IPS DF 4.7 (cell line): ENCODE measurements around the gene MVK.
A peak's percentile ranks its signal among the peaks of the same experiment; 100 is the strongest.

Experiments used
- DNase-seq: peaks from one replicate; pipeline ENCODE4 v3.0.0-alpha.2; 2013; ENCODE audit warnings: low spot score; ENCODE audit errors: extremely low read depth

Gene MVK

GRCh38 chr12:109605599-109606228 lies 32.1 kb downstream of the MVK start:
- DNase-seq, result no peak

DNA sequence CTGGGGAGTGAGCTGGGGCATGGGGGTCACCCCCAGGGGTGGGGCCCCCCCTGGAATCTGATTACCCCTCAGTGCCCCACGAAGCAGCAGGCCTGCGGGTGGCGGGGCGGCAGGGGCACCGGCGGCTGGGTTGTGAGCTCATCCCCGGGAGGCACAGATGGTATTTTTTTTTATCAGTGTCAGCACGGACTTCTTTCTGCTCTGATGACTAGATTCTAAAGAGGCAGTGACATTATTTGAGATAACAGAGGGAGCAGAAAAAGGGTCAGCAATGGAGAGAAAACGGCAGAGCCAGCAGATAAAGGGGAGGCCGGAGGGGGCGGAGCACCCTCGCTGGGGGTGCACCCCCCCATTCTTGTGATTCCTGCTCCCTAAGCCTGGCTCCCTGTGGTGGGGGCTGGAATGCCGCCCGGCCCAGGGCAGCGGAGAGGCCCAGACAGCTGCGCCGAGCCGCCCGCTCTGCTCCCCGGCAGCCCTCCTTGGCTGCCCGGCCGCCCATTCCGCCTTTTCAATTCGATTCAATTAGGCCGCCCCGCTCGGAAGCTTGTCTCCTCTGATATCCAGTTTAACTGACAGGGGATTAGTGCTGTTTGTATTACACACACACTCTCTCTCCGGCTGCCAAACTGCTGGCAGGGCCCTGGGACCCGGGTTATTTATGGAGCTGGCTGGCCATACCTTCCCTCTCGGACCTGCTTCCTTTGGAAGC lies 32.9 kb downstream of the MVK start:
- no peak for DNase-seq

DNA sequence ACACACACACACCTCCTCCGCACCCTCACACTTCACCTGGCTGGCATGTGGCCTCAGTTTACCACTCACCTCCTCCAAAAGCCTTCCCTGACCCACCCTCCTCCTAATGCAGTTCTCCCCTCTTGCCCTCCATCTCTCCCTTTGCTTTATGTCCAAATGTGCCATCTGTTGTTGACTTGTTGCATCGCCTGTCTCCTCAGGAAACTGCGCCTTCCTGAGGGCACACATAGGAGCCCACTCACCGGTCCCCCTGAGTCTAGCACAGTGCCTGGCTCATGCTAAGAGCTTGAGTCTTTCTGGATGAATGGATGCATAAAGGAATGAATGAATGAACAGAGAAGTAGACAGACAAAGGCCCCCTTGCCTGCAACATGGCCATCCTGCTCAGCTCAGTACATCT lies 34.0 kb downstream of the MVK start:
- no peak for DNase-seq

GRCh38 chr12:109608270-109608669 lies 34.7 kb downstream of the MVK start:
- no peak for DNase-seq

DNA sequence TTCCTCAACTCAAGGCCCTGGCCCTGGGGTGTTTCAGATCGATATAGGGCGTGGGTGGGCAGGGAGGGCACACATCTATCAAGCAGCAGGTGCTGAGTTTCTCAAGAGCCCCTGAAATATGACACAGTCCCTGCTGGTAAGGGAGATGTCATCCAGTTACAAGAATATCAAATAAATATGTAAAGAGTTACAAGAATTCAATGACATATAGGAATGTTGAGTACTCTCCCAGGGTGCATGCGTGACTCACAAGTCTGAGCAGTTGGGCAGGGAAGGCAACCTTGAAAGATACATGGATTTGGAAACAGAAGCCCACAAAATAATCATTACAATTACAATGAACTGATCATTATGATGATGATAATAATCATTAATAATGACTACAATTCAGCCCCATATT lies 35.2 kb downstream of the MVK start:
- DNase-seq, result no peak

GRCh38 chr12:109609342-109609741 lies 35.7 kb downstream of the MVK start:
- DNase-seq, result no peak

- DNase-seq, result no peak
These were observed 36.9 kb downstream of the MVK start for GRCh38 chr12:109610523-109610922.

DNA sequence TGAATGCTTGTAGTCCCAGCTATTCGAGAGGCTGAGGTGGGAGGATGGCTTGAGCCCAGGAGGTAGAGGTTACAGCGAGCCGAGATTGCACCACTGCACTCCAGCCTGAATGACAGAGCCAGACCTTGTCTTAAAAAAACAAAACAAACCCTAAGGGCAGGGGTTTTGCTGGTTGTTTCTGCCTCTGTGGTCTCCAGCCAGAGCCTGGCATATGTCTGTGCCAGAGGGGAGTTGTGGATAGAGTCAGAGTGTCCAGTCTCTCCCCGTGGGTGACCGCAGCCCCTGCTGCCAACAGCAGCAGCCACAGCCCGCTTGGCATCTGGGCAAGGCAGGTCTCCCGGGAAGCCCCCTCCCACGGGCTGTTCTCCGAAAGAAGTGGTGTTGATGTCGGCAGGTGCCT lies 37.6 kb downstream of the MVK start:
- DNase-seq, result no peak

- no peak for DNase-seq
These were observed 38.4 kb downstream of the MVK start for GRCh38 chr12:109612003-109612402.

DNA sequence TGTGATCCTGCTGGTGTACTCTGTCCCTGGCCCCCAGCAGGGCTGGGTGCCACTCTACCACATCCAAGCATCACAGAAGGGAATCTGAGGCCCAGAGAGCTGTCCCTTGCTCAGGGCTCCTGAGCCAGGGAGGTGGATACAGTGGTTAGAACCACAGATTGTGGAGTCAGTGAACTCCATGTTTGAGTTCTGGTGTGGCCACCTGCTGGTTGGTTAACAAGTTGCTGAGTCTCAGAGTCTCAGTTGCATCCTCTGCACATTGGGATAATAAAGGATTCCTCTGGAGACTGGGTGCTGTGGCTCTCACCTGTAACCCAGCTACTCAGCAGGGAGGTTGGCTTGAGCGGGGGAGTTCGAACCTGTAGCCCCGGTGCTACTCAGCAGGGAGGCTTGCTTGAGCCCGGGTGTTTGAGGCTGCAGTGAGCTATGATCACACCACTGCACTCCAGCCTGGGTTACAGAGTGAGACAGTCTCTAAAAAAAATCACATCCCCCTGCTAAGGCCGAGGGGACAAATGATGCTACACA lies 39.4 kb downstream of the MVK start:
- peak; percentile 28 for DNase-seq

DNA sequence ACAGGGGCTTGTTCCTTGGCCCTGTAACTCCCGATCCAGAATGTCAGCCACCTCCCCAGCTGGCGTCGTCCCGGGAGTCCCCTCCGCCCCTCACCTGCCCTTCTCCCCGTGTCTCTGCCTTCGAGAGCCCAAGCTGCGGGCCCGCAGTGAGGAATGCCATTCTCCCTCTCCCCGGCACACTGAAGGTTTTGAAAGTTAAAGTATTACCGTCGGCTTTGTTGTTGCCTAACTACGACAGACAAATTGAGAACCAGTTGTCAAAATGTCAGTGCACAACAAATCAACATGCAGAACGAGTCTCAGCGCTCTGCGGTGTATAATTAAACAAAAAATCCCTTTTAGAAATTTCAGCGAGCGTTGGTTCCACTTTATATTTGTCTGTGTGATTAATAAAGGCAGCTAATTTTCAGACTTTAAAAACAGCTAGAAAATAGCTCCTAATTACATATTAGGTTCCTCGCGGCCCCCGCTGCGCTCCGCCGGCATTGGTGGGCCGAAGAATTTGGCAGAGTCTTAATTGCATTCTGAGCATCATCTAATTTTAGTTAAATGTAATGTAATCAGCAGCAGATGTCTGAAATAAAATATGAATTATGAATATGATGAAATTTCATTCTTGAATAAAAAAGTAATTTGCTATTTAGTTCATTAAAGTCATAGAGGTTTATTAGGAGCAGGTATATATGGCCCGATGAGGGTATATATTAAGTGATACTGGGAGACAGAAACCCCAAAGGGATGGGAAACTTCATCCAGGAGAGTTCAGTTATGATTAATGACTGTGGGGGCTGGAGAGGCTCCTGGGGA lies 40.3 kb downstream of the MVK start:
- DNase-seq, result no peak

- DNase-seq, result no peak
These were observed 42.1 kb downstream of the MVK start for GRCh38 chr12:109615556-109616229.

- no peak for DNase-seq
These were observed 43.9 kb downstream of the MVK start for GRCh38 chr12:109617491-109617890.

DNA sequence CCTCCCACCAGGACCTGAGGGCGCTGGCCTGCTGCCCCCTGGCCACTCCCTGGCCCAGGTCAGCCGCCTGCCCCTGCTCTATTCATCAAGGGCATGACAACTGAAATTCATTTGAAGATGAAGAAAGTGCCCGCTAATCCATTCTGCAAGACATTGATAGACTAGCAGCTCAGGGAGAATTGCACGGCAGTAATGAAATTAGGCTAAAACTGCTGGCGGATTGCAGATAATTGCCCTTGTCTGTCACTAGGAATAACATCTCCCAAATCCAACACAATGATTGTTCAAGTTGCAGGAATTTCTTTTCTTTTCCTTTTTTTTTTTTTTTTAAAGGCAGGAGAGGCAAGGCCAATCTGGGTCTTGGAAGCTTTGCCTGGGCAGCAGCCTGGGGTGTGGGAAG lies 44.5 kb downstream of the MVK start:
- DNase-seq, result no peak

GRCh38 chr12:109619002-109619604 lies 45.5 kb downstream of the MVK start:
- no peak for DNase-seq

DNA sequence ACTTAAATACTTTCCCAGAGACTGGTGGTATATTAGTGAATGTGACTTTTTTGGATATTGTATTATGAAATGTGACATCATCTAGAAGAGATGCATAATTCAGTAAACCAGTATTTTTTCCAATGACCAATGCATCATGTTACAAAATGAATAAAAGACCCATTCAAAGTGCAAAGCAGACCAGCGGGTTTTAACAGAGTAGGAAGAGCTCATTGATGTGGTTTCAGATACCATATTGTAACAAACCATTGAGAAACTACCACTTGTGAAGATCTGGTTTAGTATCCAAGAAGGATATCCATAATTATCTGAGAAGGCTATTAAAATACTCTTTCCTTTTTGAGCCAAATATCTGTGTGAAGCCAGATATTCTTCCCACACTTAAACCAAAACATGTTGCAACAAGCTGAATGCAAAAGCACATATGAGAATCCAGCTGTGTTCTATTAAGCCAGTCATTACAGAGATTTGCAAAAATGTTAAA lies 47.7 kb downstream of the MVK start:
- DNase-seq, result no peak

- no peak for DNase-seq
These were observed 48.3 kb downstream of the MVK start for GRCh38 chr12:109621901-109622364.

- no peak for DNase-seq
These were observed 50.9 kb downstream of the MVK start for GRCh38 chr12:109624467-109624866.

DNA sequence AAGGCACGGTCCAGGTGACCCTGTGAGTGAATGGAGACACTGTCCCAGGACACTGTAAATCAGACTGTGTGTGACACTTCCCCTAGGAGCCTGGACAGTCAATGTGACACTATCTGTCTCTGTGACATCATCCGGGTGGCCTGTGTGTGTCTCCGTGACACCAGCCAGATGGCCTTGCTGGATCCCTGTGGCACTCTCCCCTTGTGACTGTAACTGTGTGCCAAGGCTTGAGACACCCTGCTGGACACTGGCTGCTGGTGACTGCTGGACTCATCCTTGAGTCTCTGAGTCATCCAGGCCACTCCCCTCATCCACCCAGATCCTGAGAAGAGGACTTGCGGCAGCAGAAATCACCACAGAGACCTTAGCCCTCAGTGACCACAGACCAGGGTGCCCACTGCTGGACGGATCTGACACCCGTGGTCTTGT lies 51.6 kb downstream of the MVK start:
- DNase-seq, result no peak

DNA sequence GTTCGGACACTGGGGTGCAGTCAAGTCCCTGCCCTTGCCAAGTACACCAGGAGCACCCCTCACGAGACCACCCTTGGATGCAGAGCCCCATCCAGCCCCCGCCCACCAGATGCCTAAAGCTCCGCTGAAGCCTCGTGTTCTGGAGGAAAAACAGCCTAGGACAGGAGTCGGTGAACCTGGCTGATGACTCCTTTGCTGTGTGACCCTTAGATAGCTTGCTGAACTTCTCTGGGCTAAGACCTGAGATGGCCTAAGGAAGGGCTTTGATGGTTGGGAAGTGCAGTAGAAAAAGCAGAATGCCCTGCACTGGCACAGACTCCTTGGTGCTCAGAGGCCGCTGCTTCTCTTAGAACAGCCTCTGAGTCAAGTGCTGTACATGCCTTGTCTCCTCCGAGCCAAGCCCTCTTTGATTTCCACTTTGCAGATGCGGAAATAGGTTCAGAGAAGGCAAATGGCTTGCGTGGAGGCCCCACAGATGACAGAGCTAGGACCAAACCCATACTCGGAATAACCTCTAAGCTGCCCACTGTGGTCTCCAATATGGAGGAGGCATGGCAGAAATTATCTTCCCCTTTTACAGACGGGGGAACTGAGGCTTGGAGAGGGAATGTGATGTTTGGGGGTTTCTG lies 52.3 kb downstream of the MVK start:
- DNase-seq, result no peak
